NT2/D1 (cell line): ENCODE data around the gene IKZF4.

ENCODE experiments used
- YY1 ChIP-seq: IDR thresholded peaks from 2 replicates; pipeline ENCODE4 v1.6.1; 2011; ENCODE audit not compliant: insufficient read length, insufficient read depth
- ZNF274 ChIP-seq: IDR thresholded peaks from 2 replicates; pipeline ENCODE4 v1.6.1; 2011; ENCODE audit warnings: mild to moderate bottlenecking, low read depth, low read length

- TF ChIP-seq YY1, result no peak
- TF ChIP-seq ZNF274, result no peak
Observed at GRCh38 chr12:56046027-56046780, 25.4 kb downstream of the IKZF4 start.
